Keratinocyte (primary cell): ENCODE results near the gene LTB. TPM values are rescaled to one million over a fixed set of nuclear protein-coding genes. Genes with fewer than 3 reads are reported as not detected.

ENCODE experiments used
- DNase-seq: peaks from one replicate; pipeline ENCODE4 v3.0.0-alpha.2; 2011; ENCODE audit warnings: low read depth, missing footprints, low spot score
- FAIRE-seq: peaks from 2 replicates; lab custom pipeline; 2011; peaks lifted over from hg19 to GRCh38; lab: Jason Lieb, UNC
- H2AFZ ChIP-seq: 2 replicates; pipeline ENCODE4 v1.6.0; 2012; ENCODE audit warnings: low read length, control low read depth, inconsistent platforms; ENCODE audit not compliant: control insufficient read depth
- H3K27ac ChIP-seq: 2 replicates; pipeline ENCODE4 v1.5.1; 2011; ENCODE audit warnings: low read length; ENCODE audit not compliant: control insufficient read depth, insufficient read depth
- H3K27me3 ChIP-seq: 3 replicates; pipeline ENCODE4 v1.6.0; 2011; ENCODE audit warnings: low read length; ENCODE audit not compliant: control insufficient read depth, insufficient read depth; ENCODE audit errors: extremely low read depth
- H3K36me3 ChIP-seq, 2 experiments: 2 replicates in 1 of 2; 3 replicates in 1 of 2; pipeline ENCODE4 v1.5.1; 2011; ENCODE audit warnings: low read length in 2 of 2, mild to moderate bottlenecking in 1 of 2; ENCODE audit not compliant: control insufficient read depth in 2 of 2, insufficient read depth in 2 of 2; ENCODE audit errors: extremely low read depth in 1 of 2
- H3K4me1 ChIP-seq: 3 replicates; pipeline ENCODE4 v1.5.1; 2011; ENCODE audit warnings: low read length; ENCODE audit not compliant: control insufficient read depth, insufficient read depth; ENCODE audit errors: extremely low read depth
- H3K4me2 ChIP-seq: 3 replicates; pipeline ENCODE4 v1.6.0; 2011; ENCODE audit warnings: low read depth, low read length; ENCODE audit not compliant: control insufficient read depth, insufficient read depth; ENCODE audit errors: extremely low read depth
- H3K4me3 ChIP-seq, 3 experiments: fragments of 200-600 bp in 1 of 3; sonication (generic) in 1 of 3; 2 replicates in 2 of 3; 3 replicates in 1 of 3; pipeline ENCODE4 v1.5.1; 2011 to 2016; ENCODE audit warnings: low read length in 3 of 3, mild to moderate bottlenecking in 3 of 3, control low read depth in 2 of 3, inconsistent platforms in 1 of 3, low read depth in 1 of 3, mixed read lengths in 1 of 3, mixed run types in 1 of 3, moderate library complexity in 1 of 3; ENCODE audit not compliant: control insufficient read depth in 2 of 3, insufficient read depth in 2 of 3; ENCODE audit errors: extremely low read depth in 1 of 3
- H3K79me2 ChIP-seq: 2 replicates; pipeline ENCODE4 v1.6.0; 2012; ENCODE audit warnings: low read length; ENCODE audit not compliant: control insufficient read depth, insufficient read depth
- H3K9ac ChIP-seq: 3 replicates; pipeline ENCODE4 v1.6.0; 2011; ENCODE audit warnings: low read length; ENCODE audit not compliant: control insufficient read depth, insufficient read depth; ENCODE audit errors: extremely low read depth
- H3K9me1 ChIP-seq: 3 replicates; pipeline ENCODE4 v1.6.0; 2011; ENCODE audit warnings: low read length; ENCODE audit not compliant: control insufficient read depth, insufficient read depth; ENCODE audit errors: extremely low read depth
- H3K9me3 ChIP-seq: 2 replicates; pipeline ENCODE4 v1.5.1; 2012; ENCODE audit warnings: low read depth, low read length; ENCODE audit not compliant: control insufficient read depth
- H4K20me1 ChIP-seq: 3 replicates; pipeline ENCODE4 v1.6.0; 2011; ENCODE audit warnings: low read length; ENCODE audit not compliant: control insufficient read depth, insufficient read depth; ENCODE audit errors: extremely low read depth
- CTCF ChIP-seq, 3 experiments: IDR thresholded peaks in 1 of 3; conservative IDR thresholded peaks in 1 of 3; optimal IDR thresholded peaks in 1 of 3; 2 replicates in 2 of 3; 3 replicates in 1 of 3; pipeline versions ENCODE3 to v1.5.1; 2011; ENCODE audit warnings: low read length in 3 of 3, mild to moderate bottlenecking in 3 of 3, moderate library complexity in 2 of 3, control low read depth in 1 of 3, inconsistent platforms in 1 of 3; ENCODE audit not compliant: insufficient read depth in 2 of 3; ENCODE audit errors: extremely low read depth in 1 of 3
- EZH2 ChIP-seq: IDR thresholded peaks from one replicate; pipeline ENCODE4 v1.6.1; 2012; ENCODE audit warnings: inconsistent platforms, mild to moderate bottlenecking, low read length, moderate library complexity
- dilution Hi-C: fragments of 300-500 bp; cut with MboI; formaldehyde crosslinking; loops from one replicate; pipeline ENCODE4 v1.7.0; 2020; ENCODE audit warnings: low sequenced_read_pairs; ENCODE audit not compliant: extremely low pct_ligation_motif_present
- polyA plus RNA-seq, 5 experiments: library from polyadenylated mRNA; depleted of rRNA in 3 of 5; stranded (reverse) in 3 of 5; stranded (forward) in 1 of 5; unstranded in 1 of 5; fragments of >200 nt; gene quantifications; 1 replicate in 1 of 5; 2 replicates in 3 of 5; 3 replicates in 1 of 5; pipeline versions ENCODE4 v1.2.1 to v1.2.3, GENCODE V29; 2011 to 2012; ENCODE audit warnings: missing spikeins in 2 of 5, low read depth in 1 of 5, low replicate concordance in 1 of 5

The LTB gene
- polyA plus RNA-seq, 1 donor (not counting 4 experiments of a cell fraction or from before 2014, with no cell fraction given) = not detected

GRCh38 chr6:31532644-31533454 is 49.4 kb downstream of the LTB start:
- FAIRE-seq (no peak), DNase-seq (no peak)
- Histone ChIP-seq H3K4me3 (no peak overlapping the region), H4K20me1 (peaks cover 28% of the 10 kb centered on the region), H3K9me3 (no peaks in the 10 kb centered on the region), H3K27me3 (no peaks in the 10 kb centered on the region), H3K4me2 (no peak overlapping the region), H3K4me1 (no peaks in the 10 kb centered on the region), H3K79me2 (peaks cover 42% of the 10 kb centered on the region), H2AFZ (no peak overlapping the region), H3K27ac (no peak overlapping the region), H3K9me1 (no peaks in the 10 kb centered on the region), H3K9ac (no peak overlapping the region), H3K36me3 (peaks cover 52 to 55% of the 10 kb centered on the region in 2 experiments)
- dilution Hi-C loops = no loop called here
- TF ChIP-seq CTCF (optimal IDR thresholded peaks at IDR 0.05 in 1 of 3, IDR thresholded peaks at IDR 0.05 in 1 of 3, conservative IDR thresholded peaks at IDR 0.05 in 1 of 3; ENCODE audit: extremely low read depth in 1 of 3, insufficient read depth in 2 of 3, low read length in 3 of 3) (no peak), EZH2 (no peak)

GRCh38 chr6:31531771-31532643 is 50.2 kb downstream of the LTB start:
- dilution Hi-C loops = no loop called here
- peaks cover 28% of the 10 kb centered on the region for H4K20me1 ChIP-seq
- FAIRE-seq = no peak

More at GRCh38 chr6:31531771-31532643, 50.2 kb downstream of the LTB start:
- no peak for DNase-seq
- no peak overlapping the region for H3K4me2 ChIP-seq
- H3K27ac ChIP-seq = no peak overlapping the region
- H3K9me1 ChIP-seq = no peaks in the 10 kb centered on the region
- H3K79me2 ChIP-seq = peaks cover 33% of the 10 kb centered on the region
- TF ChIP-seq EZH2 (no peak), CTCF (optimal IDR thresholded peaks at IDR 0.05 in 1 of 3, IDR thresholded peaks at IDR 0.05 in 1 of 3, conservative IDR thresholded peaks at IDR 0.05 in 1 of 3; ENCODE audit: extremely low read depth in 1 of 3, insufficient read depth in 2 of 3, low read length in 3 of 3) (no peak)
- H3K27me3 ChIP-seq = no peaks in the 10 kb centered on the region
- no peaks in the 10 kb centered on the region for H3K4me1 ChIP-seq
- H2AFZ ChIP-seq = no peak overlapping the region
- no peak overlapping the region for H3K4me3 ChIP-seq
- H3K9ac ChIP-seq = no peak overlapping the region
- peaks cover 52 to 54% of the 10 kb centered on the region in 2 experiments for H3K36me3 ChIP-seq
- H3K9me3 ChIP-seq = no peaks in the 10 kb centered on the region
